Astrocyte (in vitro differentiated cells and primary cell): Measurements from ENCODE around the gene PCNX1. TPM values are rescaled to one million over a fixed set of nuclear protein-coding genes. Genes with fewer than 3 reads are reported as not detected.
A peak's percentile ranks its signal among the peaks of the same experiment; 100 is the strongest.

Experiments used
- DNase-seq: peaks from one replicate; pipeline ENCODE4 v3.0.0-alpha.2; 2010; ENCODE audit warnings: low read depth
- FAIRE-seq: peaks from 2 replicates; lab custom pipeline; 2011; peaks lifted over from hg19 to GRCh38; lab: Jason Lieb, UNC
- H2AFZ ChIP-seq: 2 replicates; pipeline ENCODE4 v1.6.0; 2012; ENCODE audit warnings: low read depth, low read length, inconsistent platforms
- H3K27ac ChIP-seq: 2 replicates; pipeline ENCODE4 v1.5.1; 2011; ENCODE audit warnings: low read depth, low read length, inconsistent platforms
- H3K27me3 ChIP-seq: 2 replicates; pipeline ENCODE4 v1.6.0; 2011; ENCODE audit warnings: low read length, inconsistent platforms; ENCODE audit not compliant: insufficient read depth
- H3K36me3 ChIP-seq: 2 replicates; pipeline ENCODE4 v1.5.1; 2011; ENCODE audit warnings: low read length, inconsistent platforms; ENCODE audit not compliant: insufficient read depth
- H3K4me1 ChIP-seq: 2 replicates; pipeline ENCODE4 v1.5.1; 2011; ENCODE audit warnings: low read length, inconsistent platforms; ENCODE audit not compliant: insufficient read depth
- H3K4me2 ChIP-seq: 2 replicates; pipeline ENCODE4 v1.6.0; 2012; ENCODE audit warnings: low read length, inconsistent platforms
- H3K4me3 ChIP-seq: 2 replicates; pipeline ENCODE4 v1.5.1; 2011; ENCODE audit warnings: low read depth, mild to moderate bottlenecking, low read length, inconsistent platforms; ENCODE audit not compliant: insufficient read depth
- H3K79me2 ChIP-seq: 2 replicates; pipeline ENCODE4 v1.6.0; 2012; ENCODE audit warnings: mild to moderate bottlenecking, low read length, inconsistent platforms; ENCODE audit not compliant: insufficient read depth
- H3K9ac ChIP-seq: 2 replicates; pipeline ENCODE4 v1.6.0; 2012; ENCODE audit warnings: mild to moderate bottlenecking, low read length, inconsistent platforms
- H3K9me3 ChIP-seq: 2 replicates; pipeline ENCODE4 v1.5.1; 2012; ENCODE audit warnings: low read depth, mild to moderate bottlenecking, low read length, inconsistent platforms; ENCODE audit not compliant: insufficient read depth
- H4K20me1 ChIP-seq: 2 replicates; pipeline ENCODE4 v1.6.0; 2012; ENCODE audit warnings: low read length, inconsistent platforms; ENCODE audit not compliant: insufficient read depth
- H3K27ac Mint-ChIP-seq: one replicate; pipeline ENCODE4 v1.8.0; 2021; ENCODE audit warnings: mild to moderate bottlenecking, mixed read lengths; ENCODE audit not compliant: unreplicated experiment
- H3K27me3 Mint-ChIP-seq: one replicate; pipeline ENCODE4 v1.8.0; 2021; ENCODE audit warnings: low read depth, mixed read lengths; ENCODE audit not compliant: unreplicated experiment
- H3K36me3 Mint-ChIP-seq: one replicate; pipeline ENCODE4 v1.8.0; 2021; ENCODE audit warnings: low read depth, mixed read lengths; ENCODE audit not compliant: unreplicated experiment
- H3K4me1 Mint-ChIP-seq: one replicate; pipeline ENCODE4 v1.8.0; 2021; ENCODE audit warnings: low read depth, mixed read lengths; ENCODE audit not compliant: unreplicated experiment
- H3K4me3 Mint-ChIP-seq: one replicate; pipeline ENCODE4 v1.8.0; 2021; ENCODE audit warnings: mild to moderate bottlenecking, moderate library complexity, mixed read lengths; ENCODE audit not compliant: unreplicated experiment
- H3K9me3 Mint-ChIP-seq: one replicate; pipeline ENCODE4 v1.8.0; 2021; ENCODE audit warnings: mild to moderate bottlenecking, mixed read lengths; ENCODE audit not compliant: unreplicated experiment
- EZH2 ChIP-seq: IDR thresholded peaks from 2 replicates; pipeline ENCODE4 v1.6.1; 2012; ENCODE audit warnings: mild to moderate bottlenecking, low read length, inconsistent platforms; ENCODE audit not compliant: insufficient read depth
- total RNA-seq: library from RNA; stranded (reverse); gene quantifications from 2 replicates; pipeline ENCODE4 v1.2.1, GENCODE V29; 2021
- TF ChIP-seq, protein P1 (sequence below): IDR thresholded peaks from 2 replicates; pipeline ENCODE4 v1.5.1; 2011; ENCODE audit warnings: low read depth, mild to moderate bottlenecking, inconsistent platforms, low read length, moderate library complexity; ENCODE audit not compliant: insufficient read depth

PCNX1 gene
- total RNA-seq, 1 donor from 2014 or later: 91.3 TPM

DNA sequence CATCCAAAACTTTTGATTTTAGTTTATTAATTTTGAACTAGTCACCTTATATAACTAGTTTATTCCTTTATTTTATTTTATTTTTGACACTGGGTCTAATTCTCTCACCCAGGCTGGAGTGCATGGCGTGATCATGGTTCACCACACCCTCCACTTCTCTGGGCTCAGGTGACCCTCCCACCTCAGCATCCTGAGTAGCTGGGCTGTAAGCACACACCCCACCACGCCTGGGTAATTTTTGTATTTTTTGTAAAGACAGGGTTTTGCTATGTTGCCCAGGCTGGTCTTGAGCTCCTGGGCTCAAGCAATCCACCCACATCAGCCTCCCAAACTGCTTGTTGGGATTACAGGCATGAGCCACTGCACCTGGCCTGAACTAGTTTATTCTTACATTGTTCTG lies 17.3 kb downstream of the PCNX1 start:
- no peak overlapping the region for H3K27ac Mint-ChIP-seq
- no peak for TF ChIP-seq EZH2
- TF ChIP-seq, protein P1, sequence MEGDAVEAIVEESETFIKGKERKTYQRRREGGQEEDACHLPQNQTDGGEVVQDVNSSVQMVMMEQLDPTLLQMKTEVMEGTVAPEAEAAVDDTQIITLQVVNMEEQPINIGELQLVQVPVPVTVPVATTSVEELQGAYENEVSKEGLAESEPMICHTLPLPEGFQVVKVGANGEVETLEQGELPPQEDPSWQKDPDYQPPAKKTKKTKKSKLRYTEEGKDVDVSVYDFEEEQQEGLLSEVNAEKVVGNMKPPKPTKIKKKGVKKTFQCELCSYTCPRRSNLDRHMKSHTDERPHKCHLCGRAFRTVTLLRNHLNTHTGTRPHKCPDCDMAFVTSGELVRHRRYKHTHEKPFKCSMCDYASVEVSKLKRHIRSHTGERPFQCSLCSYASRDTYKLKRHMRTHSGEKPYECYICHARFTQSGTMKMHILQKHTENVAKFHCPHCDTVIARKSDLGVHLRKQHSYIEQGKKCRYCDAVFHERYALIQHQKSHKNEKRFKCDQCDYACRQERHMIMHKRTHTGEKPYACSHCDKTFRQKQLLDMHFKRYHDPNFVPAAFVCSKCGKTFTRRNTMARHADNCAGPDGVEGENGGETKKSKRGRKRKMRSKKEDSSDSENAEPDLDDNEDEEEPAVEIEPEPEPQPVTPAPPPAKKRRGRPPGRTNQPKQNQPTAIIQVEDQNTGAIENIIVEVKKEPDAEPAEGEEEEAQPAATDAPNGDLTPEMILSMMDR: no peak
- no peak for DNase-seq
- peaks cover 100% of the 10 kb centered on the region for H3K79me2 ChIP-seq
- FAIRE-seq: no peak
- peaks cover 89% of the 10 kb centered on the region for H4K20me1 ChIP-seq
- no peak overlapping the region for H3K4me3 ChIP-seq
- H3K4me2 ChIP-seq: no peak overlapping the region
- no peak overlapping the region for H3K9ac ChIP-seq
- H3K4me1 ChIP-seq: peaks cover 10% of the 10 kb centered on the region
- H3K9me3 Mint-ChIP-seq: no peaks in the 10 kb centered on the region
- H3K4me1 Mint-ChIP-seq: peaks cover 31% of the 10 kb centered on the region
- H2AFZ ChIP-seq: no peak overlapping the region
- H3K27me3 ChIP-seq: no peaks in the 10 kb centered on the region
- H3K27me3 Mint-ChIP-seq: no peaks in the 10 kb centered on the region
- no peak overlapping the region for H3K27ac ChIP-seq
- H3K36me3 Mint-ChIP-seq: no peaks in the 10 kb centered on the region
- H3K36me3 ChIP-seq: no peaks in the 10 kb centered on the region
- no peak overlapping the region for H3K4me3 Mint-ChIP-seq
- H3K9me3 ChIP-seq: no peaks in the 10 kb centered on the region

- H2AFZ ChIP-seq: no peak overlapping the region
- no peaks in the 10 kb centered on the region for H3K27me3 ChIP-seq
- FAIRE-seq: no peak
- no peak for DNase-seq
- Mint-ChIP-seq H3K4me3 (no peak overlapping the region), H3K4me1 (peaks cover 23% of the 10 kb centered on the region), H3K27me3 (no peaks in the 10 kb centered on the region), H3K27ac (no peak overlapping the region), H3K36me3 (no peaks in the 10 kb centered on the region), H3K9me3 (no peaks in the 10 kb centered on the region)
- no peaks in the 10 kb centered on the region for H3K4me1 ChIP-seq
- H3K36me3 ChIP-seq: no peaks in the 10 kb centered on the region
- H4K20me1 ChIP-seq: peaks cover 88% of the 10 kb centered on the region
- H3K9me3 ChIP-seq: no peaks in the 10 kb centered on the region
- peaks cover 100% of the 10 kb centered on the region for H3K79me2 ChIP-seq
- no peak for TF ChIP-seq EZH2
- TF ChIP-seq, protein P1: no peak
- H3K4me3 ChIP-seq: no peak overlapping the region
- H3K27ac ChIP-seq: no peak overlapping the region
- no peak overlapping the region for H3K9ac ChIP-seq
- H3K4me2 ChIP-seq: no peak overlapping the region
Measured at GRCh38 chr14:70926235-70926830, 19.1 kb downstream of the PCNX1 start.

- Histone ChIP-seq H3K4me2 (no peak overlapping the region), H3K4me3 (no peak overlapping the region), H3K79me2 (peaks cover 97% of the 10 kb centered on the region), H3K4me1 (peaks cover 2% of the 10 kb centered on the region), H2AFZ (no peak overlapping the region), H3K9ac (no peak overlapping the region), H3K9me3 (no peaks in the 10 kb centered on the region), H4K20me1 (peaks cover 78% of the 10 kb centered on the region), H3K36me3 (no peaks in the 10 kb centered on the region), H3K27ac (no peak overlapping the region), H3K27me3 (no peaks in the 10 kb centered on the region)
- Mint-ChIP-seq H3K4me1 (peaks cover 20% of the 10 kb centered on the region), H3K27me3 (no peaks in the 10 kb centered on the region), H3K9me3 (no peaks in the 10 kb centered on the region), H3K36me3 (no peaks in the 10 kb centered on the region), H3K4me3 (no peak overlapping the region), H3K27ac (no peak overlapping the region)
- FAIRE-seq (no peak), DNase-seq (peak; percentile 27)
- no peak for TF ChIP-seq EZH2
- TF ChIP-seq, protein P1: no peak
Measured at GRCh38 chr14:70931008-70931407, 23.7 kb downstream of the PCNX1 start.
